SK-N-SH (cell line): ENCODE data around the gene DUSP9. TPM values are rescaled to one million over a fixed set of nuclear protein-coding genes. Genes with fewer than 3 reads are reported as not detected.

Experiments
- CTCF ChIA-PET: fragments of 300-600, 350-600 bp; formaldehyde crosslinking; extraction: SDS; loops from one replicate; lab custom pipeline; 2021; lab: Yijun Ruan, JAX
- POLR2A ChIA-PET: fragments of 350-600 bp; sonication (Branson Sonifier 250); formaldehyde crosslinking; extraction: SDS; loops from one replicate; lab custom pipeline; 2020; ENCODE audit warnings: antibody characterized with exemption, inconsistent platforms; lab: Yijun Ruan, JAX
- DNase-seq: peaks from one replicate; pipeline ENCODE4 v3.0.0; 2012
- H2AFZ ChIP-seq: fragments of 200-600 bp; sonication (generic); 2 replicates; pipeline ENCODE4 v1.8.1; 2016; ENCODE audit warnings: antibody characterized with exemption, mild to moderate bottlenecking, low read depth
- H3F3A ChIP-seq: fragments of 200-600 bp; sonication (generic); replicated peaks from 2 replicates; pipeline ENCODE3; 2016; ENCODE audit warnings: antibody characterized with exemption, mild to moderate bottlenecking; ENCODE audit not compliant: insufficient read depth
- H3K27ac ChIP-seq, 2 experiments: fragments of 200-500 bp in 1 of 2; fragments of 200-600 bp in 1 of 2; sonication (Bioruptor generic) in 1 of 2; sonication (generic), shearing (Covaris generic) in 1 of 2; 2 replicates each; pipeline versions ENCODE4 v1.5.1 to v1.6.1; 2014 to 2016; ENCODE audit warnings: low read depth in 2 of 2, inconsistent platforms in 1 of 2, low read length in 1 of 2, mild to moderate bottlenecking in 1 of 2, mixed read lengths in 1 of 2
- H3K27me3 ChIP-seq: fragments of 200-600 bp; sonication (generic), shearing (Covaris generic); 2 replicates; pipeline ENCODE4 v1.6.1; 2016; ENCODE audit warnings: mixed run types; ENCODE audit not compliant: insufficient read depth
- H3K36me3 ChIP-seq, 2 experiments: fragments of 200-500 bp in 1 of 2; fragments of 200-600 bp in 1 of 2; sonication (Bioruptor generic) in 1 of 2; sonication (generic) in 1 of 2; replicated peaks in 1 of 2; 2 replicates each; pipeline versions ENCODE3 to v1.5.1; 2014 to 2016; ENCODE audit warnings: low read length in 1 of 2, mild to moderate bottlenecking in 1 of 2; ENCODE audit not compliant: insufficient read depth in 2 of 2, control insufficient read depth in 1 of 2
- H3K4me1 ChIP-seq, 2 experiments: fragments of 200-500 bp in 1 of 2; fragments of 200-600 bp in 1 of 2; sonication (Bioruptor generic) in 1 of 2; sonication (generic), shearing (Covaris generic) in 1 of 2; 2 replicates each; pipeline versions ENCODE4 v1.5.1 to v1.6.1; 2014 to 2016; ENCODE audit warnings: low read depth in 1 of 2, low read length in 1 of 2, mixed run types in 1 of 2; ENCODE audit not compliant: insufficient read depth in 2 of 2, control insufficient read depth in 1 of 2
- H3K4me2 ChIP-seq: fragments of 200-600 bp; sonication (generic), shearing (Covaris generic); 2 replicates; pipeline ENCODE4 v1.6.1; 2017; ENCODE audit warnings: mixed run types
- H3K4me3 ChIP-seq, 2 experiments: fragments of 200-500 bp in 1 of 2; fragments of 200-600 bp in 1 of 2; sonication (Bioruptor generic) in 1 of 2; sonication (generic), shearing (Covaris generic) in 1 of 2; 2 replicates each; pipeline versions ENCODE4 v1.5.1 to v1.8.1; 2014 to 2016; ENCODE audit warnings: low read depth in 2 of 2, inconsistent platforms in 1 of 2, low read length in 1 of 2, mild to moderate bottlenecking in 1 of 2, mixed read lengths in 1 of 2, moderate library complexity in 1 of 2
- H3K79me2 ChIP-seq: fragments of 200-600 bp; sonication (generic); 2 replicates; pipeline ENCODE4 v1.8.1; 2017; ENCODE audit warnings: mild to moderate bottlenecking; ENCODE audit not compliant: insufficient read depth
- H3K9ac ChIP-seq: fragments of 200-600 bp; sonication (generic); 2 replicates; pipeline ENCODE4 v1.6.1; 2017; ENCODE audit warnings: mixed run types
- H3K9me2 ChIP-seq: fragments of 200-600 bp; sonication (generic); 2 replicates; pipeline ENCODE4 v1.6.1; 2017; ENCODE audit warnings: mixed run types
- H3K9me3 ChIP-seq: fragments of 200-600 bp; sonication (generic); 2 replicates; pipeline ENCODE4 v1.6.1; 2017; ENCODE audit warnings: mixed run types, mild to moderate bottlenecking, moderate library complexity
- H4K20me1 ChIP-seq: fragments of 200-600 bp; sonication (generic); 2 replicates; pipeline ENCODE4 v1.6.1; 2017; ENCODE audit warnings: mild to moderate bottlenecking, mixed run types; ENCODE audit not compliant: insufficient read depth
- CHD2 ChIP-seq: fragments of 150-350 bp; IDR thresholded peaks from 2 replicates; pipeline ENCODE4 v1.6.1; 2018; ENCODE audit warnings: low read length; ENCODE audit not compliant: partially characterized antibody
- ELF1 ChIP-seq: IDR thresholded peaks from 2 replicates; pipeline ENCODE4 v1.4.0; 2012
- EZH2phosphoT487 ChIP-seq: fragments of 200-600 bp; sonication (generic); IDR thresholded peaks from 2 replicates; pipeline ENCODE4 v1.6.1; 2017; ENCODE audit warnings: low read depth, mixed run types, mild to moderate bottlenecking, antibody characterized with exemption, moderate library complexity, borderline replicate concordance
- FOSL2 ChIP-seq: IDR thresholded peaks from 2 replicates; pipeline ENCODE4 v1.4.0; 2012; ENCODE audit warnings: low read depth, mild to moderate bottlenecking, moderate library complexity, borderline replicate concordance
- FOXJ3 ChIP-seq: sonication (generic); formaldehyde crosslinking; IDR thresholded peaks from 2 replicates; pipeline ENCODE4 v1.5.1; 2020; ENCODE audit warnings: mild to moderate bottlenecking, missing genetic modification reagents
- FOXM1 ChIP-seq: IDR thresholded peaks from 2 replicates; pipeline ENCODE4 v1.4.0; 2012; ENCODE audit warnings: low read depth, mild to moderate bottlenecking
- MEF2A ChIP-seq: IDR thresholded peaks from 2 replicates; pipeline ENCODE4 v1.4.0; 2012; ENCODE audit warnings: low read depth, borderline replicate concordance
- MXI1 ChIP-seq: IDR thresholded peaks from 2 replicates; pipeline ENCODE4 v1.6.1; 2012; ENCODE audit warnings: mild to moderate bottlenecking, low read depth, low read length, improper control_type of control experiment
- NRF1 ChIP-seq: IDR thresholded peaks from 2 replicates; pipeline ENCODE4 v1.6.1; 2012; ENCODE audit warnings: low read depth, mild to moderate bottlenecking, low read length
- SIN3A ChIP-seq: IDR thresholded peaks from 2 replicates; pipeline ENCODE4 v1.6.1; 2012; ENCODE audit warnings: low read depth, mild to moderate bottlenecking, low read length, moderate library complexity, borderline replicate concordance
- SMC3 ChIP-seq: IDR thresholded peaks from 2 replicates; pipeline ENCODE4 v1.6.1; 2012; ENCODE audit warnings: low read depth, low read length, improper control_type of control experiment
- TAF1 ChIP-seq: IDR thresholded peaks from 2 replicates; pipeline ENCODE4 v1.6.1; 2012; ENCODE audit warnings: low read depth, mild to moderate bottlenecking, low read length, moderate library complexity, borderline replicate concordance
- YY1 ChIP-seq: IDR thresholded peaks from 2 replicates; pipeline ENCODE4 v1.4.0; 2012; ENCODE audit warnings: low read depth, mild to moderate bottlenecking
- WGBS: methylation state at CpG from one replicate; pipeline ENCODE4 v1.1.6; 2017; ENCODE audit warnings: low lambda C conversion rate; 5-methylcytosine and 5-hydroxymethylcytosine counted together
- polyA plus RNA-seq, 3 experiments: library from polyadenylated mRNA; depleted of rRNA; stranded (reverse); fragments of >200 nt; gene quantifications; 2 replicates each; pipeline ENCODE4 v1.2.3, GENCODE V29; 2012
- TF ChIP-seq, protein P1 (sequence below): fragments of 150-350 bp; IDR thresholded peaks from 2 replicates; pipeline ENCODE4 v1.6.1; 2017; ENCODE audit warnings: antibody characterized with exemption, low read length, low read depth, borderline replicate concordance
- TF ChIP-seq, protein P2 (sequence below): IDR thresholded peaks from 2 replicates; pipeline ENCODE4 v1.4.0; 2012; ENCODE audit warnings: low read depth
- TF ChIP-seq, protein P3 (sequence below): fragments of 150-350 bp; IDR thresholded peaks from 2 replicates; pipeline ENCODE4 v1.6.1; 2016; ENCODE audit warnings: mild to moderate bottlenecking, low read depth, low read length
- TF ChIP-seq, protein P4 (sequence below): IDR thresholded peaks from 2 replicates; pipeline ENCODE4 v1.4.0; 2012; ENCODE audit warnings: low read depth, borderline replicate concordance
- TF ChIP-seq, protein P5 (sequence below): fragments of 200-600 bp; sonication (generic); IDR thresholded peaks from 2 replicates; pipeline ENCODE4 v1.6.1; 2017; ENCODE audit warnings: antibody characterized with exemption, mild to moderate bottlenecking, moderate library complexity
- TF ChIP-seq, protein P6 (sequence below): IDR thresholded peaks from 2 replicates; pipeline ENCODE4 v1.4.0; 2012; ENCODE audit warnings: low read depth, borderline replicate concordance

DUSP9 gene
- polyA plus RNA-seq, 1 of the 3 experiments (the other 2 are of a cell fraction), result 0.05 TPM

DNA sequence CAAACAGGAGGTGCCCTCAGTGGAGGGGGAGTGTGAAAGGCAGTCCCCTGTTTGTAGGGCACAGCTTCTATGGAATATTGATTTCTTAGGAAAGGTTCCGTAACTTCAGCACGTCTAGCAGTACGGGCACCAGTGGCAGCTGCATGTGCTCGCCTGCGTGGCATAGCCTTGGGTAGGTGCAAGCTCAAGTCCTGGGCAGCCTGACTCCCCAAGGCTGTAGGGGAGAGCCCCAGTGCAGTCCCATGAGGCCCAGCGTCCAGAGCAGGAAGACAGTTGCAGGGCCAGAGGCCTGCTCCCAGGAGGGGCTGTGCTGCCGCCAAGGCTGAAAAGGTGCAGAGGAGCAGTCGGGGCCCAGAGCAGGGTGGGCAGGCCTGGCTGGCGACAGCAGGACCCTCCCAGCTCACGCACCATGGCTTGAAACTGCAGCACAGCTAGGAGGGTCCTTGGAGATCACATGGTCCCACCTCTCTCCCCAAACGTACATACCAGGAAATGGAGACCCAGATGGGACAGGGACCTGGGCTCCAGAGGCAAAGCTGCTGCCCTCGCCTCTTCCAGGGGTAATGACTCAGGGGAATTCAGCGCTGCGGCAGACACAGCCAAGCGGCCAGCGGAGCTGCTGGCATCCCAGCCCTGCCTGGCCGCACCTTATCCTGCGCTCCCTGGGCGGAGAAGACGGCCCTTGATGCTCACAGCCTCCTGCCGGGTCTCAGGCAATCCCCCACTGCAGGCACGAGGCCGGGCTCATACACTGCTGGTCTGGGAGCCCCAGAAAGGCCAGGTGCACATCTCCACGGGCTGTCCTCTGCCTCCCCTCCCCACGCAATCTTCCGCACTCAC is 6.0 kb upstream of the DUSP9 start:
- H3K27me3 ChIP-seq, result peaks cover 61% of the 10 kb centered on the region
- TF ChIP-seq ELF1 (no peak), NRF1 (no peak), FOXM1 (no peak), CHD2 (no peak), YY1 (no peak), MEF2A (no peak), FOSL2 (no peak)
- TF ChIP-seq, protein P1, sequence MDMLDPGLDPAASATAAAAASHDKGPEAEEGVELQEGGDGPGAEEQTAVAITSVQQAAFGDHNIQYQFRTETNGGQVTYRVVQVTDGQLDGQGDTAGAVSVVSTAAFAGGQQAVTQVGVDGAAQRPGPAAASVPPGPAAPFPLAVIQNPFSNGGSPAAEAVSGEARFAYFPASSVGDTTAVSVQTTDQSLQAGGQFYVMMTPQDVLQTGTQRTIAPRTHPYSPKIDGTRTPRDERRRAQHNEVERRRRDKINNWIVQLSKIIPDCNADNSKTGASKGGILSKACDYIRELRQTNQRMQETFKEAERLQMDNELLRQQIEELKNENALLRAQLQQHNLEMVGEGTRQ, result no peak
- TF ChIP-seq, protein P2, sequence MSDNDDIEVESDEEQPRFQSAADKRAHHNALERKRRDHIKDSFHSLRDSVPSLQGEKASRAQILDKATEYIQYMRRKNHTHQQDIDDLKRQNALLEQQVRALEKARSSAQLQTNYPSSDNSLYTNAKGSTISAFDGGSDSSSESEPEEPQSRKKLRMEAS, result no peak
- no peaks in the 10 kb centered on the region for H3K79me2 ChIP-seq
- no peak overlapping the region for H3K4me3 ChIP-seq
- no peak overlapping the region for H3K9ac ChIP-seq
- no peaks in the 10 kb centered on the region for H4K20me1 ChIP-seq
- no peak overlapping the region for H3K27ac ChIP-seq
- ChIA-PET POLR2A (no interaction called here), CTCF (interaction anchor here (0.6 to 1.9 kb wide), 10 partner anchors 13 to 699 kb away, joined by 3 to 11 read pairs (median 4); no protein-coding TSS in a partner anchor)
- H3F3A ChIP-seq, result no peaks in the 10 kb centered on the region
- WGBS, result 55% methylated on average over 24 of the region's 26 CpGs
- H3K36me3 ChIP-seq, result no peaks in the 10 kb centered on the region
- peak; percentile 25 for DNase-seq
- H3K9me3 ChIP-seq, result no peaks in the 10 kb centered on the region
- H2AFZ ChIP-seq, result no peak overlapping the region
- H3K4me1 ChIP-seq, result peaks cover 0 to 22% of the 10 kb centered on the region in 2 experiments; a peak in 1 of 4 replicates
- no peak overlapping the region for H3K4me2 ChIP-seq
- H3K9me2 ChIP-seq, result no peaks in the 10 kb centered on the region

DNA sequence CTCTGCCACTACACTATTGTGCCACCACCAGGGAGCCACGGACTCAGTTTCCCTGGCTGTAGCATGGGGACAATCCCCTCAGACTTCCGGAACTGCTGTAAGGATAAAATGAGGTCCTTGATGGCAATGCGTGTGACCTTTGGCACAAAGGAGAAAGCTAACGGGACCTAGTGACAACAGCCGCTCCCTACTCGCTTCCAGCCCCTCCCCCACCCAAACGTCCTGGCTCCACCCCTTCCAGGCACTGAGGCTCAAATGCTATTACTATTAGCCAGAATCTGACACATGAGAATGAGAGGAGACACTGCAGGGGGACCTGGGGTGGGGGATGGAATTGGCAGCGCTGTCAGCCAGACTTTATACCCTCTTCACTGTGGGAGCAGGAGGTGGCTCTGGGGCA is 5.4 kb upstream of the DUSP9 start:
- POLR2A ChIA-PET, result no interaction called here
- no peak overlapping the region for H3K4me2 ChIP-seq
- no peaks in the 10 kb centered on the region for H3K79me2 ChIP-seq
- no peak overlapping the region for H3K4me3 ChIP-seq
- CTCF ChIA-PET, result interaction anchor here (1.2 kb wide), 1 partner anchor 15 kb away, joined by 3 read pairs; no protein-coding TSS in a partner anchor
- no peak overlapping the region for H2AFZ ChIP-seq
- H3F3A ChIP-seq, result no peaks in the 10 kb centered on the region
- H3K9ac ChIP-seq, result no peak overlapping the region
- H4K20me1 ChIP-seq, result no peaks in the 10 kb centered on the region
- H3K9me3 ChIP-seq, result no peaks in the 10 kb centered on the region
- peak; percentile 42 for DNase-seq
- no peak overlapping the region for H3K27ac ChIP-seq
- peaks cover 68% of the 10 kb centered on the region for H3K27me3 ChIP-seq
- peaks cover 0 to 24% of the 10 kb centered on the region in 2 experiments; a peak in 1 of 4 replicates for H3K4me1 ChIP-seq
- no peaks in the 10 kb centered on the region for H3K36me3 ChIP-seq
- 26% methylated on average over 8 of the region's 8 CpGs for WGBS
- no peaks in the 10 kb centered on the region for H3K9me2 ChIP-seq
- no peak for TF ChIP-seq ELF1
- TF ChIP-seq, protein P3, sequence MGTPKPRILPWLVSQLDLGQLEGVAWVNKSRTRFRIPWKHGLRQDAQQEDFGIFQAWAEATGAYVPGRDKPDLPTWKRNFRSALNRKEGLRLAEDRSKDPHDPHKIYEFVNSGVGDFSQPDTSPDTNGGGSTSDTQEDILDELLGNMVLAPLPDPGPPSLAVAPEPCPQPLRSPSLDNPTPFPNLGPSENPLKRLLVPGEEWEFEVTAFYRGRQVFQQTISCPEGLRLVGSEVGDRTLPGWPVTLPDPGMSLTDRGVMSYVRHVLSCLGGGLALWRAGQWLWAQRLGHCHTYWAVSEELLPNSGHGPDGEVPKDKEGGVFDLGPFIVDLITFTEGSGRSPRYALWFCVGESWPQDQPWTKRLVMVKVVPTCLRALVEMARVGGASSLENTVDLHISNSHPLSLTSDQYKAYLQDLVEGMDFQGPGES, result no peak
- TF ChIP-seq FOXJ3, result no peak
- TF ChIP-seq EZH2phosphoT487, result no peak
- TF ChIP-seq, protein P4, sequence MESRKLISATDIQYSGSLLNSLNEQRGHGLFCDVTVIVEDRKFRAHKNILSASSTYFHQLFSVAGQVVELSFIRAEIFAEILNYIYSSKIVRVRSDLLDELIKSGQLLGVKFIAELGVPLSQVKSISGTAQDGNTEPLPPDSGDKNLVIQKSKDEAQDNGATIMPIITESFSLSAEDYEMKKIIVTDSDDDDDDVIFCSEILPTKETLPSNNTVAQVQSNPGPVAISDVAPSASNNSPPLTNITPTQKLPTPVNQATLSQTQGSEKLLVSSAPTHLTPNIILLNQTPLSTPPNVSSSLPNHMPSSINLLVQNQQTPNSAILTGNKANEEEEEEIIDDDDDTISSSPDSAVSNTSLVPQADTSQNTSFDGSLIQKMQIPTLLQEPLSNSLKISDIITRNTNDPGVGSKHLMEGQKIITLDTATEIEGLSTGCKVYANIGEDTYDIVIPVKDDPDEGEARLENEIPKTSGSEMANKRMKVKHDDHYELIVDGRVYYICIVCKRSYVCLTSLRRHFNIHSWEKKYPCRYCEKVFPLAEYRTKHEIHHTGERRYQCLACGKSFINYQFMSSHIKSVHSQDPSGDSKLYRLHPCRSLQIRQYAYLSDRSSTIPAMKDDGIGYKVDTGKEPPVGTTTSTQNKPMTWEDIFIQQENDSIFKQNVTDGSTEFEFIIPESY, result no peak
- no peak for TF ChIP-seq SMC3
- no peak for TF ChIP-seq FOSL2
- no peak for TF ChIP-seq MXI1
- TF ChIP-seq SIN3A, result no peak
- no peak for TF ChIP-seq YY1
- TF ChIP-seq, protein P5, sequence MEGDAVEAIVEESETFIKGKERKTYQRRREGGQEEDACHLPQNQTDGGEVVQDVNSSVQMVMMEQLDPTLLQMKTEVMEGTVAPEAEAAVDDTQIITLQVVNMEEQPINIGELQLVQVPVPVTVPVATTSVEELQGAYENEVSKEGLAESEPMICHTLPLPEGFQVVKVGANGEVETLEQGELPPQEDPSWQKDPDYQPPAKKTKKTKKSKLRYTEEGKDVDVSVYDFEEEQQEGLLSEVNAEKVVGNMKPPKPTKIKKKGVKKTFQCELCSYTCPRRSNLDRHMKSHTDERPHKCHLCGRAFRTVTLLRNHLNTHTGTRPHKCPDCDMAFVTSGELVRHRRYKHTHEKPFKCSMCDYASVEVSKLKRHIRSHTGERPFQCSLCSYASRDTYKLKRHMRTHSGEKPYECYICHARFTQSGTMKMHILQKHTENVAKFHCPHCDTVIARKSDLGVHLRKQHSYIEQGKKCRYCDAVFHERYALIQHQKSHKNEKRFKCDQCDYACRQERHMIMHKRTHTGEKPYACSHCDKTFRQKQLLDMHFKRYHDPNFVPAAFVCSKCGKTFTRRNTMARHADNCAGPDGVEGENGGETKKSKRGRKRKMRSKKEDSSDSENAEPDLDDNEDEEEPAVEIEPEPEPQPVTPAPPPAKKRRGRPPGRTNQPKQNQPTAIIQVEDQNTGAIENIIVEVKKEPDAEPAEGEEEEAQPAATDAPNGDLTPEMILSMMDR, result no peak
- TF ChIP-seq, protein P6, sequence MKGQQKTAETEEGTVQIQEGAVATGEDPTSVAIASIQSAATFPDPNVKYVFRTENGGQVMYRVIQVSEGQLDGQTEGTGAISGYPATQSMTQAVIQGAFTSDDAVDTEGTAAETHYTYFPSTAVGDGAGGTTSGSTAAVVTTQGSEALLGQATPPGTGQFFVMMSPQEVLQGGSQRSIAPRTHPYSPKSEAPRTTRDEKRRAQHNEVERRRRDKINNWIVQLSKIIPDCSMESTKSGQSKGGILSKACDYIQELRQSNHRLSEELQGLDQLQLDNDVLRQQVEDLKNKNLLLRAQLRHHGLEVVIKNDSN, result no peak
- no peak for TF ChIP-seq TAF1
